Liver (tissue), 10 donors: ENCODE measurements around the gene GLE1. TPM values are rescaled to one million over a fixed set of nuclear protein-coding genes. Genes with fewer than 3 reads are reported as not detected.
"Not testable (repeated sequence)": the region's sequence is repeated elsewhere in the genome, so short reads cannot be mapped to it uniquely, and the experiment has no call there.

Experiments used
- DNase-seq: peaks from one replicate; pipeline ENCODE4 v3.0.0-alpha.2; 2017; ENCODE audit warnings: low spot score
- H3K27ac ChIP-seq, 2 donors: one replicate each; pipeline ENCODE4 v1.7.0; 2013; ENCODE audit warnings: inconsistent platforms in 2 of 2, low read length in 2 of 2, control low read depth in 1 of 2, low read depth in 1 of 2, mild to moderate bottlenecking in 1 of 2
- H3K27me3 ChIP-seq, 4 donors: one replicate each; pipeline versions ENCODE4 v1.6.1 to v1.7.0; 2013; ENCODE audit warnings: low read length in 3 of 4, inconsistent platforms in 1 of 4, mild to moderate bottlenecking in 1 of 4, moderate library complexity in 1 of 4; ENCODE audit not compliant: control insufficient read depth in 4 of 4, insufficient read depth in 4 of 4
- H3K36me3 ChIP-seq, 4 donors: one replicate each; pipeline versions ENCODE4 v1.6.1 to v1.7.0; 2013; ENCODE audit warnings: low read length in 3 of 4, mild to moderate bottlenecking in 3 of 4, low read depth in 1 of 4, moderate library complexity in 1 of 4; ENCODE audit not compliant: control insufficient read depth in 4 of 4, insufficient read depth in 3 of 4
- H3K4me1 ChIP-seq, 4 donors: one replicate each; pipeline versions ENCODE4 v1.6.1 to v1.7.0; 2013; ENCODE audit warnings: low read length in 3 of 4, mild to moderate bottlenecking in 3 of 4, moderate library complexity in 1 of 4; ENCODE audit not compliant: control insufficient read depth in 4 of 4, insufficient read depth in 4 of 4
- H3K4me3 ChIP-seq, 3 donors: one replicate each; pipeline versions ENCODE4 v1.6.1 to v1.7.0; 2013; ENCODE audit warnings: low read length in 3 of 3, control low read depth in 1 of 3, low read depth in 1 of 3, mild to moderate bottlenecking in 1 of 3
- H3K9ac ChIP-seq, 2 donors: one replicate each; pipeline ENCODE4 v1.7.0; 2013; ENCODE audit warnings: low read length in 2 of 2, mild to moderate bottlenecking in 2 of 2, moderate library complexity in 2 of 2, control low read depth in 1 of 2, low read depth in 1 of 2
- H3K9me3 ChIP-seq, 4 donors: one replicate each; pipeline versions ENCODE4 v1.6.1 to v1.7.0; 2013; ENCODE audit warnings: low read length in 3 of 4; ENCODE audit not compliant: control insufficient read depth in 4 of 4
- FOXA1 ChIP-seq: IDR thresholded peaks from 2 replicates; pipeline ENCODE4 v1.6.1; 2016; ENCODE audit warnings: antibody characterized with exemption
- GABPA ChIP-seq, 2 donors: IDR thresholded peaks in 1 of 2; conservative IDR thresholded peaks in 1 of 2; 2 replicates each; pipeline ENCODE4 v1.6.1; 2016; ENCODE audit warnings: antibody characterized with exemption in 2 of 2, mild to moderate bottlenecking in 1 of 2, moderate library complexity in 1 of 2
- HNF4A ChIP-seq, 2 donors: conservative IDR thresholded peaks; 2 replicates each; pipeline ENCODE4 v1.6.1; 2016; ENCODE audit warnings: antibody characterized with exemption in 2 of 2, mild to moderate bottlenecking in 2 of 2
- HNF4G ChIP-seq: IDR thresholded peaks from 2 replicates; pipeline ENCODE4 v1.6.1; 2016; ENCODE audit warnings: antibody characterized with exemption
- NR2F2 ChIP-seq: IDR thresholded peaks from 2 replicates; pipeline ENCODE4 v1.6.1; 2016; ENCODE audit warnings: antibody characterized with exemption
- RAD21 ChIP-seq, 2 donors: IDR thresholded peaks; 2 replicates each; pipeline ENCODE4 v1.6.1; 2016; ENCODE audit warnings: antibody characterized with exemption in 2 of 2, mild to moderate bottlenecking in 2 of 2
- RXRA ChIP-seq, 2 donors: IDR thresholded peaks; 2 replicates each; pipeline ENCODE4 v1.6.1; 2017 to 2018; ENCODE audit warnings: antibody characterized with exemption in 2 of 2, mild to moderate bottlenecking in 1 of 2
- WGBS: extraction: QIAGEN DNeasy Blood & Tissue Kit; methylation state at CpG from one replicate; pipeline ENCODE4 v1.1.7; 2013; 5-methylcytosine and 5-hydroxymethylcytosine counted together
- polyA plus RNA-seq, 2 donors: library from polyadenylated mRNA; stranded (reverse) in 1 of 2; unstranded in 1 of 2; fragments of 200-250 nt in 1 of 2; fragments of >200 nt in 1 of 2; fragmentation: Nextera tagmentation in 1 of 2; extraction: Ambion mirVana in 1 of 2; gene quantifications; one replicate each; pipeline versions ENCODE4 v1.2.1 to v1.2.3, GENCODE V29; 2013 to 2015
- small RNA-seq: library from RNA; depleted of rRNA; stranded (forward); fragments of <200 nt; gene quantifications from one replicate; pipeline ENCODE3, GENCODE V24; 2014
- total RNA-seq, 2 donors: library from RNA; depleted of rRNA; stranded (reverse); fragments of >200 nt; gene quantifications; one replicate each; pipeline ENCODE4 v1.2.3, GENCODE V29; 2014
- TF ChIP-seq, protein P1 (sequence below): fragments of 150-350 bp; IDR thresholded peaks from 2 replicates; pipeline ENCODE4 v1.5.1; 2017; ENCODE audit warnings: improper control_type of control experiment, low read depth, low read length; ENCODE audit not compliant: missing input control
- TF ChIP-seq, protein P2 (sequence below): IDR thresholded peaks from 2 replicates; pipeline ENCODE4 v1.6.1; 2016; ENCODE audit warnings: antibody characterized with exemption
- TF ChIP-seq, protein P3 (sequence below): IDR thresholded peaks from 2 replicates; pipeline ENCODE4 v1.6.1; 2016; ENCODE audit warnings: antibody characterized with exemption
- donor health status: healthy.
- donor health status: healthy.
- donor health status: healthy.
- donor health status: healthy.
- donor health status: healthy.

Gene GLE1
- total and polyA plus RNA-seq, 4 donors: 5.3 to 19.5 (median 12.8) TPM

DNA sequence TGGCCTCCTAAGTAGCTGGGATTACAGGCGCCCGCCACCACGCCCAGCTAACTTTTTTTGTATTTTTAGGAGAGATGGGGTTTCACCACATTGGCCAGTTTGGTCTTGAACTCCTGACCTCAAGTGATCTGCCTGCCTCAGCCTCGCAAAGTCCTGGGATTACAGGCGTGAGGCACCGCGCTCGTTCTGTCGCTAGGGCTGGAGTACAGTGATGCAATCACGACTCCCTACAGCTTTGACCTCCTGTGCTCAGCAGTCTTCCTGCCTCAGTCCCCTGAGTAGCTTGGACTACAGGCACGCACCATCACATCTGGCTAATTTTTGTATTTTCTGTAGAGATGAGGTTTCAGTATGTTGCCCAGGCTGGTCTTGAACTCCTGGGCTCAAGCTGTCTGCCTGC lies 82.4 kb downstream of the GLE1 start:
- H3K4me3 ChIP-seq, H3K9me3 ChIP-seq, H3K4me1 ChIP-seq, H3K27me3 ChIP-seq, H3K9ac ChIP-seq, H3K27ac ChIP-seq, DNase-seq: not testable (repeated sequence)
- TF ChIP-seq RXRA (IDR thresholded peaks at IDR 0.05) (peak in 1 of 2 donors; percentile 56), HNF4A (conservative IDR thresholded peaks at IDR 0.05) (peak in 1 of 2 donors; percentile 29)
- H3K36me3 ChIP-seq: peaks cover 18 to 81% (median 67%) of the 10 kb centered on the region in 4 donors
- WGBS: 66% methylated on average over 11 of the region's 11 CpGs

DNA sequence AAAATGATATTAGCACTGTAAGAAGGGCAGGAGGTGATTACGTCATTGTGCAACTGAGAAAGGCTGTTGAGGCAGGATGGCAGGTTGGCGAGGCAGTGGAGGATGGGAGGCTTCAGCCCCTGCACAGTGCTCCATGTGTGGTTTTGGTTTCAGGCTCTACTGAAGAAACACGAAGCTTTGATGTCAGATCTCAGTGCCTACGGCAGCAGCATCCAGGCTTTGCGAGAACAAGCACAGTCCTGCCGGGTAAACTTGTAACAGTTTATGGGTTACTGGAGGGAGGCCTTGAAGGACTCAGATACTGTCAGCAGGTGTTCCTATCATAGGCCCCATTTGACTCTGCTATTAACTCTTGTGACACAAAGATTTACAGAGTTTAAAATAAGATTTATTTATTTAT lies 82.9 kb downstream of the GLE1 start:
- no peak overlapping the region for H3K27ac ChIP-seq
- no peak for DNase-seq
- TF ChIP-seq, protein P1, sequence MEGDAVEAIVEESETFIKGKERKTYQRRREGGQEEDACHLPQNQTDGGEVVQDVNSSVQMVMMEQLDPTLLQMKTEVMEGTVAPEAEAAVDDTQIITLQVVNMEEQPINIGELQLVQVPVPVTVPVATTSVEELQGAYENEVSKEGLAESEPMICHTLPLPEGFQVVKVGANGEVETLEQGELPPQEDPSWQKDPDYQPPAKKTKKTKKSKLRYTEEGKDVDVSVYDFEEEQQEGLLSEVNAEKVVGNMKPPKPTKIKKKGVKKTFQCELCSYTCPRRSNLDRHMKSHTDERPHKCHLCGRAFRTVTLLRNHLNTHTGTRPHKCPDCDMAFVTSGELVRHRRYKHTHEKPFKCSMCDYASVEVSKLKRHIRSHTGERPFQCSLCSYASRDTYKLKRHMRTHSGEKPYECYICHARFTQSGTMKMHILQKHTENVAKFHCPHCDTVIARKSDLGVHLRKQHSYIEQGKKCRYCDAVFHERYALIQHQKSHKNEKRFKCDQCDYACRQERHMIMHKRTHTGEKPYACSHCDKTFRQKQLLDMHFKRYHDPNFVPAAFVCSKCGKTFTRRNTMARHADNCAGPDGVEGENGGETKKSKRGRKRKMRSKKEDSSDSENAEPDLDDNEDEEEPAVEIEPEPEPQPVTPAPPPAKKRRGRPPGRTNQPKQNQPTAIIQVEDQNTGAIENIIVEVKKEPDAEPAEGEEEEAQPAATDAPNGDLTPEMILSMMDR: no peak
- TF ChIP-seq HNF4G: no peak
- TF ChIP-seq, protein P2, sequence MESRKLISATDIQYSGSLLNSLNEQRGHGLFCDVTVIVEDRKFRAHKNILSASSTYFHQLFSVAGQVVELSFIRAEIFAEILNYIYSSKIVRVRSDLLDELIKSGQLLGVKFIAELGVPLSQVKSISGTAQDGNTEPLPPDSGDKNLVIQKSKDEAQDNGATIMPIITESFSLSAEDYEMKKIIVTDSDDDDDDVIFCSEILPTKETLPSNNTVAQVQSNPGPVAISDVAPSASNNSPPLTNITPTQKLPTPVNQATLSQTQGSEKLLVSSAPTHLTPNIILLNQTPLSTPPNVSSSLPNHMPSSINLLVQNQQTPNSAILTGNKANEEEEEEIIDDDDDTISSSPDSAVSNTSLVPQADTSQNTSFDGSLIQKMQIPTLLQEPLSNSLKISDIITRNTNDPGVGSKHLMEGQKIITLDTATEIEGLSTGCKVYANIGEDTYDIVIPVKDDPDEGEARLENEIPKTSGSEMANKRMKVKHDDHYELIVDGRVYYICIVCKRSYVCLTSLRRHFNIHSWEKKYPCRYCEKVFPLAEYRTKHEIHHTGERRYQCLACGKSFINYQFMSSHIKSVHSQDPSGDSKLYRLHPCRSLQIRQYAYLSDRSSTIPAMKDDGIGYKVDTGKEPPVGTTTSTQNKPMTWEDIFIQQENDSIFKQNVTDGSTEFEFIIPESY: no peak
- TF ChIP-seq GABPA (IDR thresholded peaks at IDR 0.05 in 1 of 2, conservative IDR thresholded peaks at IDR 0.05 in 1 of 2): no peak
- no peak for TF ChIP-seq NR2F2
- no peak for TF ChIP-seq FOXA1
- no peak overlapping the region for H3K9ac ChIP-seq
- peaks cover 16 to 80% (median 65%) of the 10 kb centered on the region in 4 donors for H3K36me3 ChIP-seq
- H3K9me3 ChIP-seq: no peaks in the 10 kb centered on the region
- 72% methylated on average over 6 of the region's 6 CpGs for WGBS
- peaks cover 0 to 3% (median 0%) of the 10 kb centered on the region in 4 donors for H3K4me1 ChIP-seq
- no peak overlapping the region for H3K4me3 ChIP-seq
- no peaks in the 10 kb centered on the region for H3K27me3 ChIP-seq

DNA sequence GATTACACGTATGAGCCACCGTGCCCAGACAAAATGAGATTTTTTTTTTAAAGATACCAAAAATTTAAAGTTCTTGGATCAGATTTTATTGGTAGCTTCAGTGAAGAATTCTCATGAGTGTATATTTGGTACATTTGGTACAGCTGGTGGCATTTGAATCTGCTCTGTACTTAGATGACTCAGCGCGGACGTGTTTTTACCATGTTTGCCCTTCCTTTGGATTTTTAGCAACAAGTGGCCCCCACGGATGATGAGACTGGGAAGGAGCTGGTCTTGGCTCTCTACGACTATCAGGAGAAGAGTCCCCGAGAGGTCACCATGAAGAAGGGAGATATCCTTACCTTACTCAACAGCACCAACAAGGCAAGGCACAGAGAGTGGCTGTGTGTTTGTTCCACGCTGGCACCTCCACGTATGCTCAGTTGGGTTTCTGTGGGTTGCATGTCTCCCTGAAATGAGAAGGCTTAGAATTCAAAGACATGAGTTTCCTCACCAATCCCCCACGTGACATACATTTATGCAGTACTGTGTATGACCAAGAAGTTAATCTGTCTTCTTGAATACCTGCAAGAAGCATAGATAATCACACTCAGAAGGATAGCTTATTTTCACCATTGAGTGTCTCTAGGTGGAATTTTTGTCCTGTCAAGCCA lies 84.2 kb downstream of the GLE1 start:
- WGBS: 96% methylated on average over 11 of the region's 11 CpGs
- Histone ChIP-seq H3K9ac (no peak overlapping the region), H3K4me3 (no peak overlapping the region), H3K4me1 (peaks cover 0 to 3% (median 0%) of the 10 kb centered on the region in 4 donors), H3K36me3 (peaks cover 17 to 80% (median 65%) of the 10 kb centered on the region in 4 donors), H3K9me3 (no peaks in the 10 kb centered on the region), H3K27ac (no peak overlapping the region), H3K27me3 (no peaks in the 10 kb centered on the region)
- DNase-seq: no peak
- TF ChIP-seq, protein P3, sequence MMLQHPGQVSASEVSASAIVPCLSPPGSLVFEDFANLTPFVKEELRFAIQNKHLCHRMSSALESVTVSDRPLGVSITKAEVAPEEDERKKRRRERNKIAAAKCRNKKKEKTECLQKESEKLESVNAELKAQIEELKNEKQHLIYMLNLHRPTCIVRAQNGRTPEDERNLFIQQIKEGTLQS: no peak
- no peak for TF ChIP-seq RAD21 (IDR thresholded peaks at IDR 0.05)

Small RNAs within 50 kb of the gene (small RNA-seq; reads per million reads assigned to genes)
- gene RNU7-171P: not detected

Other genes starting within 250 kb of the GLE1 start
- gene GOLGA2, start 228.7 kb upstream of the GLE1 start, total RNA-seq: 10 to 100 TPM; 21.9 to 45.7 TPM
- 10 to 100 TPM; 14.4 to 34.0 TPM for gene GOLGA2, start 228.7 kb upstream of the GLE1 start, polyA plus RNA-seq
- gene SWI5, start 228.4 kb upstream of the GLE1 start, total RNA-seq: 10 to 100 TPM; 10.7 to 12.2 TPM
- gene SWI5, start 228.4 kb upstream of the GLE1 start, polyA plus RNA-seq: 10 to 100 TPM; 20.2 to 34.0 TPM
- 10 to 100 TPM; 12.7 to 13.3 TPM for gene TRUB2, start 182.3 kb upstream of the GLE1 start, total RNA-seq
- gene TRUB2, start 182.3 kb upstream of the GLE1 start, polyA plus RNA-seq: 10 to 100 TPM; 25.4 to 35.8 TPM
- gene COQ4, start 181.9 kb upstream of the GLE1 start, total RNA-seq: 10 to 100 TPM; 12.8 to 31.4 TPM
- 10 to 100 TPM; 36.2 to 53.3 TPM for gene COQ4, start 181.9 kb upstream of the GLE1 start, polyA plus RNA-seq
- 10 to 100 TPM in 1 of 2 donors, 1 to 10 TPM in 1; 5.9 to 18.6 TPM for gene SLC27A4, start 164.2 kb upstream of the GLE1 start, total RNA-seq
- gene SLC27A4, start 164.2 kb upstream of the GLE1 start, polyA plus RNA-seq: 10 to 100 TPM; 10.8 to 36.4 TPM
- 10 to 100 TPM; 12.1 to 17.3 TPM for gene URM1, start 133.3 kb upstream of the GLE1 start, total RNA-seq
- 10 to 100 TPM; 21.8 to 35.0 TPM for gene URM1, start 133.3 kb upstream of the GLE1 start, polyA plus RNA-seq
- gene CERCAM, start 83.9 kb upstream of the GLE1 start, total RNA-seq: 1 to 10 TPM; 1.6 to 1.9 TPM
- 1 to 10 TPM; 1.1 to 2.9 TPM for gene CERCAM, start 83.9 kb upstream of the GLE1 start, polyA plus RNA-seq
- 10 to 100 TPM; 19.8 to 21.8 TPM for gene ODF2, start 48.7 kb upstream of the GLE1 start, total RNA-seq
- 10 to 100 TPM in 1 of 2 donors, 1 to 10 TPM in 1; 5.7 to 13.6 TPM for gene ODF2, start 48.7 kb upstream of the GLE1 start, polyA plus RNA-seq
- 10 to 100 TPM; 76.9 to 86.5 TPM for gene SPTAN1, start 47.9 kb downstream of the GLE1 start, total RNA-seq
- gene SPTAN1, start 47.9 kb downstream of the GLE1 start, polyA plus RNA-seq: 10 to 100 TPM; 31.3 to 43.8 TPM
- 10 to 100 TPM; 10.9 to 58.0 TPM for gene DYNC2I2, start 152.1 kb downstream of the GLE1 start, total RNA-seq
- 10 to 100 TPM; 18.5 to 20.7 TPM for gene DYNC2I2, start 152.1 kb downstream of the GLE1 start, polyA plus RNA-seq
- 10 to 100 TPM; 79.9 to 95.6 TPM for gene SET, start 184.5 kb downstream of the GLE1 start, total RNA-seq
- gene SET, start 184.5 kb downstream of the GLE1 start, polyA plus RNA-seq: 10 to 100 TPM; 58.2 to 58.8 TPM
- 1 to 10 TPM; 2.0 to 4.2 TPM for gene PKN3, start 197.8 kb downstream of the GLE1 start, total RNA-seq
- 1 to 10 TPM in 1 of 2 donors, under 1 TPM in 1; 0.61 to 1.1 TPM for gene PKN3, start 197.8 kb downstream of the GLE1 start, polyA plus RNA-seq
- gene ZDHHC12, start 219.4 kb downstream of the GLE1 start, total RNA-seq: 10 to 100 TPM; 24.7 to 29.7 TPM
- gene ZDHHC12, start 219.4 kb downstream of the GLE1 start, polyA plus RNA-seq: 10 to 100 TPM; 30.9 to 48.2 TPM